GM06990 (cell line): ENCODE data around the gene PLXNB3.

ENCODE experiments used
- DNase-seq: peaks from one replicate; pipeline ENCODE4 v3.0.0-alpha.2; 2011; ENCODE audit not compliant: insufficient read length; ENCODE audit errors: extremely low read depth
- H3K27me3 ChIP-seq: replicated peaks from 2 replicates; pipeline ENCODE4 v1.6.0; 2011; ENCODE audit warnings: low read length; ENCODE audit not compliant: control insufficient read depth, insufficient read depth
- H3K36me3 ChIP-seq: 2 replicates; pipeline ENCODE4 v1.5.1; 2011; ENCODE audit warnings: low read length; ENCODE audit not compliant: control insufficient read depth, insufficient read depth
- H3K4me3 ChIP-seq: replicated peaks from 2 replicates; pipeline ENCODE4 v1.5.1; 2011; ENCODE audit warnings: low read depth, mild to moderate bottlenecking, control low read depth, low read length
- CTCF ChIP-seq: IDR thresholded peaks from 2 replicates; pipeline ENCODE4 v1.5.1; 2011; ENCODE audit warnings: low read length, control low read depth, mild to moderate bottlenecking, inconsistent platforms; ENCODE audit not compliant: insufficient read depth, poor library complexity, severe bottlenecking

Gene PLXNB3

GRCh38 chrX:153782871-153783270 lies 18.8 kb downstream of the PLXNB3 start:
- Histone ChIP-seq H3K4me3 (no peak overlapping the region), H3K36me3 (no peaks in the 10 kb centered on the region; the same call in none of the 2 replicates), H3K27me3 (no peaks in the 10 kb centered on the region)
- no peak for DNase-seq
- TF ChIP-seq CTCF, result no peak

GRCh38 chrX:153783378-153784013 lies 19.4 kb downstream of the PLXNB3 start:
- Histone ChIP-seq H3K27me3 (no peaks in the 10 kb centered on the region), H3K4me3 (no peak overlapping the region), H3K36me3 (no peaks in the 10 kb centered on the region; the same call in none of the 2 replicates)
- DNase-seq, result no peak
- TF ChIP-seq CTCF, result no peak

- Histone ChIP-seq H3K27me3 (no peaks in the 10 kb centered on the region), H3K4me3 (no peak overlapping the region), H3K36me3 (no peaks in the 10 kb centered on the region; the same call in none of the 2 replicates)
- TF ChIP-seq CTCF, result no peak
- DNase-seq, result no peak
These were observed 20.4 kb downstream of the PLXNB3 start for GRCh38 chrX:153784325-153784967.

GRCh38 chrX:153786669-153787068 lies 22.6 kb downstream of the PLXNB3 start:
- H3K4me3 ChIP-seq, result no peak overlapping the region
- H3K27me3 ChIP-seq, result no peaks in the 10 kb centered on the region
- H3K36me3 ChIP-seq, result peaks cover 2% of the 10 kb centered on the region
- TF ChIP-seq CTCF, result no peak
- no peak for DNase-seq

GRCh38 chrX:153789654-153790053 lies 25.6 kb downstream of the PLXNB3 start:
- Histone ChIP-seq H3K27me3 (no peaks in the 10 kb centered on the region), H3K4me3 (no peak overlapping the region), H3K36me3 (peaks cover 2% of the 10 kb centered on the region)
- no peak for TF ChIP-seq CTCF
- no peak for DNase-seq
